CD4-positive, alpha-beta T cell treated with Interleukin-6 for 4 hours (primary cell): Measurements from ENCODE around the gene CAPSL.

Experiments
- DNase-seq: peaks from one replicate; pipeline ENCODE4 v3.0.0-alpha.2; 2020; ENCODE audit warnings: mixed read lengths

The CAPSL gene

DNA sequence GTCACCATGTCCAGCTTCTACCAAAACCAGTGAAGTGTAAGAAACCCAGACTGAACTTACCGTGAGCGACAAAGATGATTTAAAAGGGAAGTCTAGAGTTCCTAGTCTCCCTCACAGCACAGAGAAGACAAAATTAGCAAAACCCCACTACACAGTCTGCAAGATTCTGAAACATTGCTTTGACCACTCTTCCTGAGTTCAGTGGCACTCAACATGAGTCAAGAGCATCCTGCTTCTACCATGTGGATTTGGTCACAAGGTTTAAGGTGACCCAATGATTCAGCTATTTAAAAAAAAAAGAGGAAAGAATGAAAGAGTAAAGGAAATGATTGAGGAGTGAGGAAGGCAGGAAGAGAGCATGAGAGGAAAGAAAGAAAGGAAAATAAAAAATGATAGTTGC is 62.0 kb downstream of the CAPSL start:
- DNase-seq, result no peak

DNA sequence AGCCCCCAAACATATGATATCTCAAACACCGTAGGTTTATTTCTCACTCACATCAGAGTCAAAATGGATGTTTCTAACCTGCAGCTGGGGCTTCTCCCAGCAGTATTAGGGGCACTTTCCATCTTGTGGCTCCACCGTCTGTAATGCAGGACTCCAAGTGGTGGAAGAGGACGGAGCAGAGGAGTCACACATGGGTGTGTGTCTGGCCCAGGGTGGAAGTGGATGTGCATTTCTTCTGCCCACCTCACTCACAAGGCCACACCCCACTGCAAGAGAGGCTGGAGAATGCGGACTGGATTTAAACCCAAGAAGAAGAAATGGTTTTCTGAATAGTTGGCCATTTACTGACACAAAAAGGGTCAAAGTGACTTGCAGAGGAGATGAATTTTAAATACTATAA is 67.8 kb downstream of the CAPSL start:
- no peak for DNase-seq

GRCh38 chr5:35869685-35870277 is 68.6 kb downstream of the CAPSL start:
- no peak for DNase-seq

- DNase-seq, result no peak
Measured at GRCh38 chr5:35867998-35868397, 70.4 kb downstream of the CAPSL start.

GRCh38 chr5:35863159-35863558 is 75.3 kb downstream of the CAPSL start:
- DNase-seq, result peak; percentile 27

DNA sequence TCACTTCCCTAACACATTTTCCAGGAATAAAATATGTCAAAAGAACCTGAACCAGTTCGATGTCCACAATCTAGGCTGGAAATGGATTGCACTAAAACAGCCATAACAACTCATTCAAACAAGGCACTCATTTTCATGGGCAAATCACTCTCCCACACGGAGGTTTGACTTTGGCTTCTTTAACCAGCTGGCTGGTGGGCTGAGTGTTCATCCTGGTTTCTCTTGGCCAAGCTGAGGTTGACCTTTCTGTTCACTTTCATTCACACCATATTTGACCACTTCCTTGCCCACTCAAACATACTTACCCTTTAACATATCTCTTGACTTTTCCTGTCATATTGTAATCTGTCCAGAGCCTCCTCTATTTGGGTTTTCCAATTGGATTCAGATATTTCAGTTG is 76.3 kb downstream of the CAPSL start:
- no peak for DNase-seq

DNA sequence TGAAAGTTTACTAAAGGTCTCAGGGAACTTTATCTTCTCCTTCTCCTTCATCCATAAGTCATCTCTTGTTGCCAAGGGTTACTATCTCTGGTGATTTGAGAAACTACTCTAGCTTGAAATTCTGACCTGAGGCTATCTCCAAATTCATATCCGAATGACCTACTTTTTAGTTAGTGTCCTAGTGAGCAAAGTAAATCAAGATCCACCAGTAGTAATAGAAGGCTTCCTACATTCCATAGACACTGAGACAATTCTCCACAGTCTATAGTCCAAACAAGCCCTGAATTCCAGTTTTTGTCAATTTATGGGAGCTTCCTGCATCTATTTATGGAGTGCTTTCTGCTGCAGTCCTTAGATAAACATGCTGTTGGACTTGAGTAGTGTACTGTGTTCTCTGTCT is 76.7 kb downstream of the CAPSL start:
- DNase-seq, result no peak

DNA sequence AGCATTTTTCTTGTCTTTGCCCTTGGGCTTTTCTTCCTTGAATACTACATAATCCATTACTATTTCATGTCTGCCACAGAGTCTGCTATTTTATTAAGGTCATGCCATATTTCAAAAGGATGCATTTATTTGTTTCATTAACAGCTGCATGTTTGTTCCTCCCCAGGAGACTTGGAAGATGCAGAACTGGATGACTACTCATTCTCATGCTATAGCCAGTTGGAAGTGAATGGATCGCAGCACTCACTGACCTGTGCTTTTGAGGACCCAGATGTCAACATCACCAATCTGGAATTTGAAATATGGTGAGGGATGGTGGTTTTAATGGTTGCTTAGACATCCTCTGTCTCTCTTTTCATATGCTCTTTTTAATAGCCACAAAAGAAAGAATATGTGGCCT is 77.7 kb downstream of the CAPSL start:
- DNase-seq, result no peak

DNA sequence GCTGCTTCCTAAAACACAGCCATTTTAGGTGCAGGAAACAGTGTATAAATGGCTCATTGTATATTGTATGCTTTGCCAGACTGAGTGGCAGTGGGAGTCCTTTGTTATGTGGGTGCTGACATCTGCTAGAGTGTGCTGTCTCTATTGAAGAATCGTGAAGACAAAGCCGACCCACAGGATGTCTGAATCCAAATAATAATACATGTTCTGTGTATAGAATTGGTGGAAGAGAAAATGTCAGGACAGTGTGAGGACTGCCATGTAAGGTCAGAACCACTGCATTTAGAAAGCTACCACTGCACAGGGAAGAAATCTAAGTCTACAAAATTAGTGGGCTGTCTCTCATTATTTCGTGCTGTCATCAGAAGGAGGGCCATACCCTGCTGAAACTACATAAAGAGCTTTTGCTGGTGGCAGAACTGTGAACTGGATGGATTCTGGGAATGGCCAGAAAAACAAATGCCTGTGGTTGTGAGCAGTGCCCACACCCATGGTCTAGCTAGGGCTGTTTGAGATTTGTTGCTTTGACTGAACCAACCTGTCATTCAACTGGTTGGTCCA is 79.2 kb downstream of the CAPSL start:
- peak; percentile 46 for DNase-seq

DNA sequence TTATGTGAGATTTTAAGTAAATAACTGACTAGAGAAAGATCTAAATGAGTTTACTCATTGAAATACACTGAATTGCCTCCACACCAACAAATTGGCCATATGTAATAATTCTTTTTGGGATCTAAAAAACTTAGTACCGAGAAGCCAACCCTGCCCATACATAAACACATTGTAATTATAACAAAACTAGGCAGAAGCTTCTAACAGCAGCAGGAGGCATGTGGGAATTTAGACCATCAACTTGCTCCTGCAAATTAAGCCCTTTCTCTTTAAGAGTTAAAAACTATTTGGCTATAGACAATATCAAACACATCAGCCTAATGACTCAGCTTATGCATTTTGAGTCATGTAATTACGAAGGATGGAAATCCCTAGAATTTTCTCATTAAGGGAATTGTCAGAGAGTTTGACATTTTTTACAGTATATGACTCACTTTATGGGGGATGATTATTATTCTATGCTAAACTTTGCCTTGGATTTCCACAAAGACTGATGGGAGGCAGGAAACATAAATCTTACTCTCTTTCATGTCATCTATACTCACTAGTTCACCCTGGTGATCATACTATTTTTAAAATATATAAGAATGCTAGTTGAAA is 80.7 kb downstream of the CAPSL start:
- DNase-seq, result no peak

DNA sequence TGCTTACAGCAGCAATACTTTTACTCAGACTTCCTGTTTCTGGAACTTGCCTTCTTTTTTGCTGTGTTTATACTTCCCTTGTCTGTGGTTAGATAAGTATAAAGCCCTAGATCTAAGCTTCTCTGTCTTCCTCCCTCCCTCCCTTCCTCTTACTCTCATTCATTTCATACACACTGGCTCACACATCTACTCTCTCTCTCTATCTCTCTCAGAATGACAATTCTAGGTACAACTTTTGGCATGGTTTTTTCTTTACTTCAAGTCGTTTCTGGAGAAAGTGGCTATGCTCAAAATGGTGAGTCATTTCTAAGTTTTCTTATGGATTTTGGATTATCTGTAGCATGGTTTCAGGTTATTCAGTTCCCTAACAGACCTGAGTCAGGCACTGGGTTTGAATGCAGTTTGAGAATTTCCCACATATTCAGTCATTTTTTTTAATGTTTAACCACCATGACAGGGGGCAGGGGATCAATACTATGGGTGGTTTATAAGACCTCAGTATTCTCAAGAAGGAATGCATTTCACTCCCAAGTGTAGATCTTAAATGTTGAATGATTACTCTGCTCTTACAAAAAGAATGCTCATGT is 81.6 kb downstream of the CAPSL start, which contains the start of gene IL7R:
Gene IL7R (plus strand): TSS at position 127 of the 587 bp plus-strand sequence. CDS start 87 bp downstream, at position 214.
- no peak for DNase-seq

DNA sequence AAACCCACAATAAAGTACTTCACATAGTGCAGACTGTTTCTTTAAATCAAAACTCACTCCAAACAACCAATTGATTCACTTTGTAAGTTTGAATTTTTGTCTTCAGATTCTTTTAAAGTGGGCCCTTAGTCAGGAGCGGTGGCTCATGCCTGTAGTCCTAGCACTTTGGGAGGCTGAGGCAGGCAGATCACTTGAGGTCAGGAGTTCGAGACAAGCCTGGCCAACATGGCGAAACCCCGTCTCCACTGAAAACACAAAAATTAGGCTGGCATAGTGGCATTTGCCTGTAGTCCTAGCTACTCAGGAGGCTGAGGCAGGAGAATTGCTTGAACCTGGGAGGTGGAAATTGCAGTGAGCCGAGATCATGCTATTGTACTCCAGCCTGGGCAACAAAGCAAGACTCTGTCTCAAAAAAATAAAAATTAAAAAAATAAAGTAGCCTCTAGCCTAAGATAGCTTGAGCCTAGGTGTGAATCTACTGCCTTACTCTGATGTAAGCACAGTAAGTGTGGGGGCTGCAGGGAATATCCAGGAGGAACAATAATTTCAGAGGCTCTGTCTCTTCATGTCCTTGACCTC is 82.1 kb downstream of the CAPSL start:
- DNase-seq, result peak; percentile 22

GRCh38 chr5:35855187-35855586 is 83.2 kb downstream of the CAPSL start:
- DNase-seq, result no peak
